Measurements from ENCODE around the gene CARNS1.

Gene CARNS1

GRCh38 chr11:67415501-67416304 is at the start of gene CARNS1:
Gene CARNS1 (plus strand): TSS chr11:67415678. CDS start chr11:67416200, 522 bp downstream.
- DNase-seq = no peak

GRCh38 chr11:67365736-67366444 is 49.6 kb upstream of the CARNS1 start:
- no peak for DNase-seq

GRCh38 chr11:67366546-67366945 is 48.9 kb upstream of the CARNS1 start:
- DNase-seq = no peak

- DNase-seq = no peak
Measured at GRCh38 chr11:67366961-67367760, 48.3 kb upstream of the CARNS1 start.

GRCh38 chr11:67367761-67368227 is 47.7 kb upstream of the CARNS1 start:
- no peak for DNase-seq

GRCh38 chr11:67368621-67369020 is 46.9 kb upstream of the CARNS1 start:
- DNase-seq = no peak

- DNase-seq = no peak
Measured at GRCh38 chr11:67369275-67369674, 46.2 kb upstream of the CARNS1 start.

- no peak for DNase-seq
Measured at GRCh38 chr11:67369801-67370284, 45.6 kb upstream of the CARNS1 start.

- no peak for DNase-seq
Measured at GRCh38 chr11:67370351-67371076, 45.0 kb upstream of the CARNS1 start.

GRCh38 chr11:67371189-67371910 is 44.1 kb upstream of the CARNS1 start:
- peak; percentile 61 to 79 for DNase-seq

- DNase-seq = no peak
Measured at GRCh38 chr11:67371911-67372320, 43.6 kb upstream of the CARNS1 start.

GRCh38 chr11:67372321-67372992 is 43.0 kb upstream of the CARNS1 start:
- no peak for DNase-seq

GRCh38 chr11:67372993-67373647 is 42.4 kb upstream of the CARNS1 start, which contains the start of gene CLCF1:
Gene CLCF1 (minus strand): TSS chr11:67373598. CDS start chr11:67373539, 59 bp downstream.
- DNase-seq = peak; percentile 17 to 19

- peak; percentile 42 to 53 for DNase-seq
Measured at GRCh38 chr11:67373648-67374570, 41.6 kb upstream of the CARNS1 start.

GRCh38 chr11:67374571-67375281 is 40.8 kb upstream of the CARNS1 start:
- DNase-seq = no peak

GRCh38 chr11:67375320-67376055 is 40.0 kb upstream of the CARNS1 start:
- DNase-seq = no peak

- DNase-seq = no peak
Measured at GRCh38 chr11:67376063-67376820, 39.2 kb upstream of the CARNS1 start.

Measured in Kasumi-1 (cell line).